ENCODE data around the gene ZNF512.
"Not testable (repeated sequence)": the region's sequence is repeated elsewhere in the genome, so short reads cannot be mapped to it uniquely, and the experiment has no call there.

The ZNF512 gene

GRCh38 chr2:27582695-27583389 is at the start of gene ZNF512:
ZNF512 (plus strand) TSS chr2:27583042; CDS start chr2:27583113, 71 bp downstream.
- DNase-seq (ENCODE audit: low read depth in 2 of 2): peak; percentile 63 to 68

- DNase-seq (ENCODE audit: low read depth in 2 of 2): no peak
Observed at GRCh38 chr2:27537287-27537686, 45.6 kb upstream of the ZNF512 start.

GRCh38 chr2:27538839-27539450 is 43.9 kb upstream of the ZNF512 start:
- DNase-seq (ENCODE audit: low read depth in 2 of 2): not testable (repeated sequence)

- not testable (repeated sequence) for DNase-seq (ENCODE audit: low read depth in 2 of 2)
Observed at GRCh38 chr2:27539649-27540048, 43.2 kb upstream of the ZNF512 start.

- no peak for DNase-seq (ENCODE audit: low read depth in 2 of 2)
Observed at GRCh38 chr2:27544143-27544821, 38.6 kb upstream of the ZNF512 start.

GRCh38 chr2:27545348-27546141 is 37.3 kb upstream of the ZNF512 start:
- no peak for DNase-seq (ENCODE audit: low read depth in 2 of 2)

GRCh38 chr2:27549303-27549702 is 33.5 kb upstream of the ZNF512 start:
- DNase-seq (ENCODE audit: low read depth in 2 of 2): no peak

GRCh38 chr2:27551514-27551913 is 31.3 kb upstream of the ZNF512 start:
- DNase-seq (ENCODE audit: low read depth in 2 of 2): no peak

- DNase-seq (ENCODE audit: low read depth in 2 of 2): no peak
Observed at GRCh38 chr2:27552941-27553340, 29.9 kb upstream of the ZNF512 start.

- DNase-seq (ENCODE audit: low read depth in 2 of 2): not testable (repeated sequence)
Observed at GRCh38 chr2:27554451-27554850, 28.4 kb upstream of the ZNF512 start.

GRCh38 chr2:27559228-27559627 is 23.6 kb upstream of the ZNF512 start:
- DNase-seq (ENCODE audit: low read depth in 2 of 2): no peak

GRCh38 chr2:27561060-27561459 is 21.8 kb upstream of the ZNF512 start:
- no peak for DNase-seq (ENCODE audit: low read depth in 2 of 2)

- DNase-seq (ENCODE audit: low read depth in 2 of 2): no peak
Observed at GRCh38 chr2:27566628-27567027, 16.2 kb upstream of the ZNF512 start.

GRCh38 chr2:27569398-27569797 is 13.4 kb upstream of the ZNF512 start:
- DNase-seq (ENCODE audit: low read depth in 2 of 2): no peak

- DNase-seq (ENCODE audit: low read depth in 2 of 2): no peak
Observed at GRCh38 chr2:27571197-27571596, 11.6 kb upstream of the ZNF512 start.

- no peak for DNase-seq (ENCODE audit: low read depth in 2 of 2)
Observed at GRCh38 chr2:27571681-27572080, 11.2 kb upstream of the ZNF512 start.

GRCh38 chr2:27572439-27572838 is 10.4 kb upstream of the ZNF512 start:
- DNase-seq (ENCODE audit: low read depth in 2 of 2): no peak

GRCh38 chr2:27572998-27573429 is 9.8 kb upstream of the ZNF512 start:
- no peak for DNase-seq (ENCODE audit: low read depth in 2 of 2)

- no peak for DNase-seq (ENCODE audit: low read depth in 2 of 2)
Observed at GRCh38 chr2:27573452-27573851, 9.4 kb upstream of the ZNF512 start.

- DNase-seq (ENCODE audit: low read depth in 2 of 2): no peak
Observed at GRCh38 chr2:27581417-27582128, 1.3 kb upstream of the ZNF512 start.

GRCh38 chr2:27582129-27582694 is 630 bp upstream of the ZNF512 start:
- DNase-seq (ENCODE audit: low read depth in 2 of 2): no peak
